ENCODE measurements around the gene BRSK1. TPM values are rescaled to one million over a fixed set of nuclear protein-coding genes. Genes with fewer than 3 reads are reported as not detected.

Gene BRSK1
- total and polyA plus RNA-seq, 2 of the 8 experiments (the other 6 are each of a cell fraction or from before 2014, with no cell fraction given), result 27.6 to 32.7 TPM

- no peak for TF ChIP-seq CTCF (IDR thresholded peaks at IDR 0.05; ENCODE audit: control extremely low read depth in 1 of 3, insufficient read depth in 1 of 3, low read depth in 1 of 3, low read length in 3 of 3)
Measured at GRCh38 chr19:55256562-55257460, 27.0 kb upstream of the BRSK1 start (continued).
